Nucleus accumbens (tissue), 56 donors: ENCODE results near the gene TDP1.
"Not testable (repeated sequence)": the region's sequence is repeated elsewhere in the genome, so short reads cannot be mapped to it uniquely, and the experiment has no call there.

Experiments used
- DNase-seq, 56 donors: peaks; one replicate each; lab custom pipeline; 2025; lab: John Stamatoyannopoulos, UW

Gene TDP1

DNA sequence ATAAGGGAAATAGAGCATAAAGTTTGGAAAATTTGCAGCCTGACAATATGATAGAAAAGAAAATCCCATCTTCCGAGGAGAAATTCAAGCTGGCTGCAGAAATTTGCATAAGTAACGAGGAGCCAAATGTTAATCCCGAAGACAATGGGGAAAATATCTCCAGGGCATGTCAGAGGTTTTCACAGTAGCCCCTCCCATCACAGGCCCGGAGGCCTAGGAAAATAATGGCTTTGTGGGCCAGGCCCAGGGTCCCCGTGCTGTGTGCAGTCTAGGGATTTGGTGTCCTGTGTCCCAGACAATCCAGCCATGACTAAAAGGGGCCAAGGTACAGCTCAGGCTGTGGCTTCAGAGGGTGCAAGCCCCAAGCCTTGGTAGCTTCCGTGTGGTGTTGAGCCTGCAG, 133.8 kb downstream of the TDP1 start:
- DNase-seq, result not testable (repeated sequence)

DNA sequence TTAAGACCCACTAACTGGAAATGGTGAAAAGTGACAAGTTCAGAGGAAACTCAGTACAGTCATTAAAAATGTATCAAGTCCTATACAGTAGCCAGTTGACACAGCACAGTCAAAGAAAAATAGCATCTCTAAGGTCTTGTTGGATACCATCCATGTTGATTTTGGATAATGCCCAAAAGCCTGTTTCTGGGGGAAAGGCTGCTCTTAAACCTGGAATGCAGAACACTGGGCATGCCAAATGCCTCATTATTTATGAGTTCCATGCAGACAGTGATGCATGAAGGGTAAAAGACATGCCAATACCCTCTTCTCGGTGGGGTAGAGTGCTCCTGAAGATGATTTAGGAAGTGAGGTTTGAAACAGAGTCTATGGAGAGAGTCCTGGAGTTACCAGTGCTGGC, 135.7 kb downstream of the TDP1 start:
- no peak for DNase-seq

DNA sequence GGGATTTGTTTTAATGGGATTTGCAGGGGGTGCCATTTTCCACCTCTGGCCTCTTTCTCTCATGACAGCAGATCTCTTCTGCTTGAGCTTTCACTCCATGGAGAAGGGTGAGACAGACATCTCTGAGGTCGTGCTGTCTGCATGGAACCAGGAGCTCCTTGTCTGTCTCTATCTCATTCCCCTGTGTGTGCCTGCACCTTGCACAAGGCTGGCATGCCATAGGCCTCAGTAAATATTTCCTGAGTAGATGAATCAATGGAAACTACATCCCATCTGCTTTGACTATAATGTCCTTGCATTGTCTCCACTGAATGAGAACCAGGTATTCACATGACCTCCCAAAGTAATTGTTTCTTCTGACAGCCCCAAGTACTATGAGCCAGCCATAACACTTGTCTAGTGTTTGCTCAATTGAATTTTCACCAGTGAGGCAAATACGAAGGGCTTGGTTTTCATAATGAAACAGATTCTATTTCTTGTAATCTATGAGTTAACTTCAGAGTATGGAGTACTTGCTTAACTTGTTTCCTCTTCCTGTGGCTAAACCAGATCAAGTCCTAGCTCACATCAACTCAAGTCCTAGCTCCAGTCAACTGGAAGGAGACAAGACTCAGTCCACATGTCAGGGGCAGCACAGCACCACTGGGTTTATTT, 138.3 kb downstream of the TDP1 start:
- no peak for DNase-seq
